GM18499 (cell line): Measurements from ENCODE around the gene CEND1.
"Not testable (repeated sequence)": the region's sequence is repeated elsewhere in the genome, so short reads cannot be mapped to it uniquely, and the experiment has no call there.

Experiments used
- ATAC-seq: cut with Tn5 transposase; IDR thresholded peaks from one replicate; pipeline ENCODE4 v1.9.1; 2021; ENCODE audit warnings: moderate number of reproducible peaks; ENCODE audit not compliant: insufficient read depth, unreplicated experiment

Gene CEND1

DNA sequence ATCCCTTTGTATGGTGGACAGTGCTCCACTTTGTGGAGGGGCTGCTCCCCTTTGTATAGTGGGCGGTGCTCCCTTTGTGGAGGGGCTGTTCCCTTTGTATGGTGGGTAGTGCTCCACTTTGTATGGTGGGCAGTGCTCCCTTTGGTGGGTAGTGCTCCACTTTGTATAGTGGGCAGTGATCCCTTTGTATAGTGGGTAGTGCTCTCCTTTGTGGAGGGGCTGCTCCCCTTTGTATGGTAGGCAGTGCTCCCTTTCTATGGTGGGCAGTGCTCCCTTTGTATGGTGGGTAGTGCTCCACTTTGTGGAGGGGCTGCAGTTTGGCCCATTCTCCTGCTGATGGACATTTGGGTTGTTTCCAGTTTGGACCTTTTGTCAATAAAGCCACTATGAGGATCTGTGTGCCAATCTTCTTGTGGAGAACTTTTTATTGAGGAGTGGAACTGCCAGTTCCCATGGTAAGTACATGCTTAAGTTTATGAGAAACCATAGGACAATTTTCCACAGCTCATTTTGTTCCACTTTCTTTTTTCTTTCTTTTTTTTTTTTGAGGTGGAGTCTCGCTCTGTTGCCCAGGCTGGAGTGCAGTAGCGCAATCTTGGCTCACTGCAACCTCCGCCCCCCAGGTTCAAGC lies 47.2 kb downstream of the CEND1 start:
- ATAC-seq: no peak

DNA sequence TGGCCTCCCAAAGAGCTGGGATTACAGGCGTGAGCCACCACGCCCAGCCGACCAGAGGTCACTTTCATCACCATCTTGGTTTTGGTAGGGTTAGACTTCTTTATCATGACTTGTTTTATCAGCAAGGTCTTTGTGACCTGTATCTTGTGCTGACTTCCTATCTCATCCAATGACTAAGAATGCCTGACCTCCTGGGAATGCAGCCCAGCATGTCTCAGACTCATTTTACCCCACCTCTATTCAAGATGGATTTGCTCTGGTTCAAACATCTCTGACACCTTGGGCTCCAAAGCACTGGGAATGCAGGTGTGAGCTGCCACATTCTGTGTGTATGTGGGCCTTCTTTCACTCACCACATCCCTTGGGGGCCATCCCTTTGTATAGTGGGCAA lies 47.7 kb downstream of the CEND1 start:
- no peak for ATAC-seq

DNA sequence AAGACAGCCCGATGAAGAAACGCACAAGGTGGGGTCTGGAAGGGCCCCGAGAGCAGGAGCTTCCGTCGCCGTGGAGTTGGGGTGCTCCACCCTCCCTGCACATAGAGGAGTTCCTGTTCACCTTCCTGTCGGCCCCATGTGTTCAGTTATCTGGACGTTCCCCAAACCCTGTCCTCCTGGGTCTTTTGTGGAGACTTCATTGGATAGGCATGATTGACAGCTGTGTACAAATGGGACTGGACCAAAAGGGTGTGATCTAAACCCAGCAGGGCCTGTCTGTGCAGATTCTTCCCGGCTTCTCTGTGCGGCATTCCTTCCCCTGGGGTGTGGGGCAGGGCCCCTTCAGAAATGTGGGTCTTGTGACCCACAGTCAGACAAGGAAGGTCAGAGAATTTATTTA lies 52.0 kb downstream of the CEND1 start:
- not testable (repeated sequence) for ATAC-seq

DNA sequence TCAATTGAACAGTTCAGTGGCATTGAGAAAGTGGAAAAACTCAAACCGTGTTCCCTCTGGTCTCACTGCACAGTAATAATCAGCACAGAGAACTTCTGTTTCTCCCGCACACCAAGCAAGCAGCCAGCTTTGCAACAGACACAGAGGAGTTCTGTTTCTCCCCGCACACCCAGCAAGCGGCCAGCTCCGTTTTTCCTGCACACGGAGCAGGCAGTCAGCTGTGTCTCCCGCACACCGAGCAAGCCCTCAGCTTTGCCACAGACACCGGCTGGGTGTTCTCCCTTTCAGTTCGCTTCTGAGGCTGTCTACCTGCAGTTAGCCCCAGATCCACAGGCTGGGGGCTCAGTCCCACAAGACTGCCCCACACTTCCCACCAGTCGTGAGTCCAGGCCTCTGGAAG lies 52.5 kb downstream of the CEND1 start:
- no peak for ATAC-seq
